ENCODE measurements around the gene CALB2. TPM values are rescaled to one million over a fixed set of nuclear protein-coding genes. Genes with fewer than 3 reads are reported as not detected.

The CALB2 gene
- total RNA-seq, 1 donor, result not detected

DNA sequence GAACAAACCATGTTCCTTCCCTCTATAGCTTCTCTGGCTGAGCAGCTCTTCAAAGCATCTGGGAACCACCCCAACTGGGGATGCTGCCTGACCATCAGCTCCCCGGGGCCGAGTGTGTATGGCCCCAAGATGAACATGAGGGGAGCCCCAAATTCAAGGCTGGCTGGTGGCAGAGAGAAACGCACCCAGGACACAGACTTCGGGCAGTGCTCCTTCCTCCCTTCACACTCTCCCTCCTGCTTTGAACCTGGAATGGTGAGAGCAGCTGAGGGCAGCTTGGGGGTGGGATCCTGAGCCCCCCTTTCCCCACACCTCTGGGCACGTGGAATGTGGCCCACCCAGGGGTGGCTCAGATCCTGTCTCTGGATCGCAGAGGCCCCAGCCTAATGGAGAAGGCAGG, 66.1 kb downstream of the CALB2 start:
- DNase-seq (ENCODE audit: low read depth in 2 of 3, low spot score in 2 of 3), result no peak

DNA sequence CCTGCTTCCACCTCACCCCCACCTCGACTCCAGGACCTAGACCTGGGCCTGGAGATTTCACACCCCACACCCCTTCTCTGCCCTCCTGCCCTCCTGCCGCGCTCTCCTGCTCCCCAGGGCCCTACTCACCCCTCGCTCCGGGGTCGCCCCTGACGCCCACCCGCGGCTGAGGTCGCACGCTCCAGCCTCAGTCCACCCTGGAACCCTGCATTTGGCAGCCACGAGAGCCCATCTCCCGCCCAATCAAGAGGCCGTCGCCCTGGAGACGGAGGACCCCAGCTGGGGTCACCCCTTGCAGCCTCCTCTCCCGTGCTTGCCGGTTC, 67.2 kb downstream of the CALB2 start:
- no peak for DNase-seq (ENCODE audit: low read depth in 2 of 3, low spot score in 2 of 3)

DNA sequence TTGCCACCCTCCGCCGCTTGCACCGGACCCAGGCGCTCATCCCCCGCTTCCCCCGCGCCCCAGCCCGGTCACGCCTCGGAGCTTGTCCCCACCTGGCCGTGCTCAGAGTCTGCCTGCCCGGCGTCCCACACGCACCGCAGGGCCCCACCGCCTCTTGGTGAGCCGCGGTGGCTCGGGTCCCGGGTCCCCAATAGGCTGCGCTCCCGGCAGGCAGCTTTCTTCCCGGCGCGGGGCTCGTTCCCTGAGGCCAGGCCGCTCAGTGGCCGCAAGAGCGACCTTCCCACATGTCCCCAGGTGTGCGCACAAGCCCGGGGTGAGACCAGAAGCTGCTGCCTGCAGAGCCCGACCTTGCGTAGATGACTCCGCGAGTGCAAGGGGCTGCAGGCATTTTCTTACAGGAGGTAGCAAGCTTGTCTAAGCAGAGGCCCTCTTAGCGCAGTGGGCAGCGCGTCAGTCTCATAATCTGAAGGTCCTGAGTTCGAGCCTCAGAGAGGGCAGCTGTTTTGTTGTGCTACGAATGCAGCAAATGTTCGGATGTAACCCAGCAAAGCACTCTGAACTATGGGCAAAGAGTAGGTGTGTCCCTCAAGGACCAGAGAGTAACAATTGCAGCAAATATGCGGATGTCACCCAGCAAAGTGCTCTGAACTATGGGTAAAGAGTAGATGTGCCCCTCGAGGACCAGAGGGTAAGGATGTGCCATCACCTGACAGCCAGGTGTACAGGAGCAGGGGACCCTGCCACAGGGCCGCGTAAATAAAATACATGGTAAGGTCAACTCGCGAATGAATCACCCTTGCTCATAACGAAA, 67.8 kb downstream of the CALB2 start:
- peak in 2 of 3 donors; percentile 40 to 64 for DNase-seq (ENCODE audit: low read depth in 2 of 3, low spot score in 2 of 3)

DNA sequence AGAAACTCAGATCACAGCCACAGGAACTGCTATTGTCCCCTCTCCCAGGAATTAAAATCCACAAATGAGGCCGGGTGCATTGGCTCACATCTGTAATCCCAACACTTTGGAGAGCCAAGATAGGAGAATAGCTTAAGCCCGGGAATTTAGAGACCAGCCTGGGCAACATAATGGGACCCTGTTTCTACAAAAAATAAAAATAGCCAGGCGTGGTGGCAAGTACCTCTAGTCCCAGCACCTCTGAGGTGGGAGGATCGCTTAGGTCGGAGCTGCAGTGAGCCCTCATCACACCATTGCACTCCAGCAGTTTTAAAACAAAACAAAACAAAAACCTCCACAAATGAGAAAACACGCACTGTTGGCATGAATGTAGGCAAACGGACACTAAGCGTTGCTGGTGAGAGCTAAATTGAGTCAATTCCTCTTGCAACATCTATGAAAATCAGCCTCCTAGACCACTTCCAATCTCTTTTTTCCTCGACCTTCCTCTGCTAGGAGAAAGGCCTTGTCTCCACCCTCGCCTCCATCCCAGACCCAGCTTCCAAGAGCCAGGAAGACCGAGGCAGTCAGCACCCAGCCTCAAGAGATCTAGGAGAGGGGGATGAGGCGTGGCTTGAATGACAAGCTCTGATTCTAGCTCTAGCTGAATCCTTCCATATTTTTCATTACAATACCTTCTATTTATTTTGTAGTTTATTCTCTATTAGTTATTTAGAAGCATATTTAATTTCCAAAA, 68.5 kb downstream of the CALB2 start:
- DNase-seq (ENCODE audit: low read depth in 2 of 3, low spot score in 2 of 3), result no peak

DNA sequence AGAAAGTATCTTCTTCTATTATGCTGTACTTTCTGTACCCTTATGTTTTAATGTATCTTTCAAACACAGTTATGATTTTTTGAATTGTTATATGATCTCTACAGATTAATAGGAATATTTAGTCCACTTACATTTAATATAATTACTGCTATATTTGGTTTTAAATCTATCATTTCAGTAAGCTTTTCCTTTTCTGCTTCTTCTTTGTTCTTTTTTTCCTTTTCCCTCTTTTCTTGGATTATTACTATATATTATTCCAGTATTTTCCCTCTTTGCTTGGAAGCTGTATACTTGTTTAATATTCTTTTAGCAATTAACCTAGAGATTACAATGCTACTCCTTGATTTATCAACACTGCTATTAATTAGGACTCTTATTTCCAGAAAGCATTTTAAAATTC, 69.9 kb downstream of the CALB2 start:
- DNase-seq (ENCODE audit: low read depth in 2 of 3, low spot score in 2 of 3), result no peak

DNA sequence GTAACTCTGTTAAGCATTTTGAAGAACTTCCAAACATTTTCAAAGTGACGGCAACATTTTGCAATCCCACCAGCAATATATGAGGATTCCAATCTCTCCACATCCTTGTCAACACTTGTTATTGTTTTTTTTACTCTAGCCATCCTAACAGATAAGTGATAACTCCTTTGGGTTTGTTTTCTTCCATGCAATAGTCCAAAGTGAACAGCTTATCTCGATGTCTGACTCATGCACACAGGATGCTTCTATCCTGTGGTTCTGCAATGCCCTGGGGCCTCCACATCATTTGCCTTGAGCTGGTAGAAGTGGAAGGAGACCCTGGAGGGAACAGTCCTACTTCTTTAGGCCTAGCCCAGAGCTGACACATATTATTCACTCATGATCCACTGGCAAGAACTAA, 70.4 kb downstream of the CALB2 start:
- no peak for DNase-seq (ENCODE audit: low read depth in 2 of 3, low spot score in 2 of 3)

DNA sequence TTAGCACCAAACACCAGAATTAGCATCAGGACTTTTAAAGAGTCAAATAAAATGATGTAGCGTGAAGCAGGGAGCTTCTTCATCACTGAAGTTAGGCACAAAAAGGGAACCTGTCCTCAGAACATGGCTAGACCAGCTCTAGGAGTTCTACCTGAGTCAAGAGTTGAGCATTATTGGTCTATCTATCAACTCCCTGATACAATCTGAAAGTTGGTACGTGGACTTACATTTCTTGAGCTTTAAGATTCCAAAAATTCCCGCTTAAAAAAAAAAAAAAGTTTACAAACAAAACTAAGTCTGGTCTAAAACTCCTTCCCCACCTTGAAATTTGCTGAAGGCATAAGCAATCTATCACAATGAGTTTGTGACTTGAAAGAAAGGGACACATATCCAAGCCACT, 71.1 kb downstream of the CALB2 start:
- no peak for DNase-seq (ENCODE audit: low read depth in 2 of 3, low spot score in 2 of 3)

DNA sequence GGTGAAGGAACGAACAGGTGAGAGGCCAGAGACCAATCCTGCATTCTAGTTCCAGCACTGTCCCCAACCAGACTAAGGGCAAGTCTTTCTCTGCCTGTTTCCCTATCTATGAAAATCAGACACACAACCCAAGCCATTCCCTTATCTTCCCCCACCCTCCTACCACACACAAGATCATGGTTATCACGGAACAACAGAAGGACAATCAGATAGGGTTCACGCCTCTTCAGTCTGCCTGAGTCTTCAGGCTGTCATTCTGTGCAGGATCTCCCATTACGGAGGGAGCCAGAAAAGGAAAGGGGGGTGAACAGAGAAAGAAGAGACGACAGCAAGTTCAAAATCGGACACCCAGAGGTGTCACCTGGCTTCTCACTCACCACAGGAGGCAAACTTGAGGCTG, 72.2 kb downstream of the CALB2 start:
- no peak for DNase-seq (ENCODE audit: low read depth in 2 of 3, low spot score in 2 of 3)

DNA sequence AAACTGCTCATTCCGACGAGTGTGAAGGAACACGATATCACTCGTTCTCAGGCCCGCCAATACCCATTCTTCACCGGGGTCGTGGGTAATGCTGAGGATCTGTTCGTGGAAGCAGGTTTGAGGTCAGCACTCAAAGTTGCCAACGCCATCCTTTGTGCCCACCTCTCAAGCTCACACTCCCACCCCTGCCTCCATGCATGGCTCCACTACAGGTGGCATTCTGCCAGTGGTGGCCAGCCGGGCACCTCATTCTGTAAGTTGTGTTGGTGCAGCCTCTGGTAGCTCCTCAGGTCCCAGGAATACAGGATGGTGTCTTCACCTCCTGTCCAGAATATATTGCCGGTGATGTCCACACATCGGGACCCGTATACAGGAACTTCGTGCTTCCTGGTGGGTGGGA, 72.7 kb downstream of the CALB2 start:
- DNase-seq (ENCODE audit: low read depth in 2 of 3, low spot score in 2 of 3), result no peak

DNA sequence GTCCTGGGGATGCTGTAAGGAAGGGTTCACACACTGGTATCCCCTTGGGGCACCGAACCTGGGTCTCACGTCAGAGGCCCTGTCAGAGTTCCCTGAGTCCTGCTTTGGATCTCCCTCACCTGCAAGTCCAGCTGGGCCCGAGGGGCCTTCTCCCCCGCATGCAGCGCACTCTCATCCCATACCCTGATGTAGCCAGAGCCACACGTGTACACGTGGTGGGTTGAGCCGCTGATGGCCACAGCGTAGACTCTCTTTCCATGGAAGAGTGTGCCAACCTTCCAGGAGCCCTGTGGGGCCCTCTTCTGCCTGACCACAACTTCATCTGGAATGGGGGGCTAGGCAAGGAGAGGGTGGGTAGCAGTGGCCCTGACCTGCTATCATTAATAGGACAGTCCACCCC, 73.5 kb downstream of the CALB2 start:
- DNase-seq (ENCODE audit: low read depth in 2 of 3, low spot score in 2 of 3), result no peak

DNA sequence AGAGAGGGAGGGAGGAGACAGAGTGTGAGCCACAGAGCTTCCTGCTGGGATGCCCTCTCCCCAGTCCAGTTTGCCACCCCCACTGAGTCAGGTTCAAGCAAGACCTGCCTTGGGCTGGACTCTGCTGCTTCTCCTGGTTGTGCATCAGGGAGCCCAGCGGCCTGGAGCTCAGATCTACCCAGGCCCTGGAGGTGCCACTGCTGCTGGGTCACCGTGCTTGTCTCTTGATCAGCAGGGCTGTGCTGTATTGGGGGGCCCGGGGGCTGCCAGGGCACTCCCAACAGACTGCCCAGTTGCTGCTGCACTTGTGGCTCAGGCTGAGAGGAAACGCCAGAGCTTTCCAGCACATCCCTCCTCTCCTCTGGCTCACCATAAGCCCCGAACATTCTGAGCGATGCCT, 74.4 kb downstream of the CALB2 start:
- DNase-seq (ENCODE audit: low read depth in 2 of 3, low spot score in 2 of 3), result no peak

DNA sequence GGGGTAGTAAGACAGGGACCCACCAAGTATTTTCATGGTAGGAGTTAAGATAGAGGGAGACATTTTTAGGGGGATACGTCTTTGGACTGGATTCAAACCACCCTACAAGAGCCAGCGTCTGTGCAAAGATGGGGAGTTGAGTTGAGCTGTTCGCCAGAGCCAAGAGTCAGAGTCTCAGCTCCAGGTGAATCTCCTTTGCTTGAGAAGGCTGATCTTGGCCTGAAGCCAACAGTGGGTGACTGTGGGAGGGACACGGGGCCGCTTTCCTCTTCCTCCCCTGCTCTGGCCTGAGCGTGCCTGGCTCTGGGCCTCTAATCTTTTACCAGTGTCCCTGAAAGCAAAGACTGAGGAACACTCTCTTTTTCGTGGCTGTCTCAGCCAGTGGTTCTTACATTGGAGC, 78.0 kb downstream of the CALB2 start:
- DNase-seq (ENCODE audit: low read depth in 2 of 3, low spot score in 2 of 3), result no peak

DNA sequence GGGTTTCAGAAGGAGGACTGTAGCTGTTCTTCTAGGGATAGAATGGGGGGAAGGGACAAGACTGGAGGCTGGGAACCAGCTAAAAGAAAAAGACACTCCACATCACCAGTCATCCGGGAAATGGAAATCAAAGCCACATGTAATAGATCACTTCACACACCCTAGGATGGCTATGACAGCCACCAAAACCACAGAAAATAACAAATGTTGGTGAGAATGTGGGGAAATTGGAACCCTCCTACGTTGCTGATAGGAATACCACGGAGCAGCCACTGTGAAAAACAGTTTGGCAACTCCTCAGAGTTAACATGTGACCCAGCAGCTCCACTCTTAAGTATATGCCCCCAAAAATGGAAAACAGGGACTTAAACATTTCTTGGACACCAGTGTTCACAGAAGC, 81.0 kb downstream of the CALB2 start:
- DNase-seq (ENCODE audit: low read depth in 2 of 3, low spot score in 2 of 3), result no peak

Other genes starting within 250 kb of the CALB2 start
- gene HYDIN, start 128.0 kb upstream of the CALB2 start, total RNA-seq, result 0.27 TPM
- gene CMTR2, start 69.3 kb upstream of the CALB2 start, total RNA-seq, result 20.5 TPM
- not detected for gene TLE7, start 83.3 kb downstream of the CALB2 start, total RNA-seq
- gene ZNF23, start 103.5 kb downstream of the CALB2 start, total RNA-seq, result 4.8 TPM
- 3.5 TPM for gene ZNF19, start 130.6 kb downstream of the CALB2 start, total RNA-seq
- gene CHST4, start 167.7 kb downstream of the CALB2 start, total RNA-seq, result not detected
- gene TAT, start 218.4 kb downstream of the CALB2 start, total RNA-seq, result not detected

Measured in hematopoietic multipotent progenitor cell (in vitro differentiated cells).